ENCODE measurements around the gene MXRA8. TPM values are rescaled to one million over a fixed set of nuclear protein-coding genes. Genes with fewer than 3 reads are reported as not detected.

The MXRA8 gene
- total RNA-seq, 3 donors from 2014 or later (not counting 1 experiment from before 2014, with no cell fraction given): 0.26 TPM; not detected in 2

- H3K27me3 Mint-ChIP-seq (ENCODE audit: low read depth in 2 of 2): no peaks in the 10 kb centered on the region
- Histone ChIP-seq H3K9me3 (ENCODE audit: control insufficient read depth, insufficient read depth, low read length) (no peaks in the 10 kb centered on the region), H3K36me3 (ENCODE audit: control insufficient read depth, insufficient read depth, low read length) (peaks cover 41% of the 10 kb centered on the region), H3K27me3 (ENCODE audit: control insufficient read depth, insufficient read depth, low read length) (no peaks in the 10 kb centered on the region), H3K27ac (ENCODE audit: low read length) (no peak overlapping the region), H3K4me1 (ENCODE audit: control insufficient read depth, insufficient read depth, low read length) (no peaks in the 10 kb centered on the region), H3K4me3 (ENCODE audit: low read length) (no peak overlapping the region)
- intact Hi-C loops (cut with micrococcal nuclease): no loop called here
- no peak for TF ChIP-seq CTCF (IDR thresholded peaks at IDR 0.05)
- H3K36me3 Mint-ChIP-seq: no peaks in the 10 kb centered on the region
- WGBS (ENCODE audit: insufficient coverage): 93% methylated on average over 11 of the region's 26 CpGs
- peak overlapping the region in 1 of 2 donors; percentile 58 for H3K27ac Mint-ChIP-seq
- H3K4me3 Mint-ChIP-seq: no peak overlapping the region
- peaks cover 0 to 30% of the 10 kb centered on the region in 2 donors for H3K4me1 Mint-ChIP-seq
- peak in 1 of 3 donors; percentile 54 for ATAC-seq
- DNase-seq: no peak
- no peaks in the 10 kb centered on the region for H3K9me3 Mint-ChIP-seq
These were observed 42.9 kb downstream of the MXRA8 start for GRCh38 chr1:1315435-1315954.

- Mint-ChIP-seq H3K4me1 (peaks cover 0 to 25% of the 10 kb centered on the region in 2 donors), H3K9me3 (no peaks in the 10 kb centered on the region), H3K27ac (peak overlapping the region in 1 of 2 donors; percentile 58), H3K4me3 (no peak overlapping the region), H3K27me3 (ENCODE audit: low read depth in 2 of 2) (no peaks in the 10 kb centered on the region), H3K36me3 (no peaks in the 10 kb centered on the region)
- H3K27me3 ChIP-seq (ENCODE audit: control insufficient read depth, insufficient read depth, low read length): no peaks in the 10 kb centered on the region
- no peaks in the 10 kb centered on the region for H3K9me3 ChIP-seq (ENCODE audit: control insufficient read depth, insufficient read depth, low read length)
- intact Hi-C loops (cut with micrococcal nuclease): no loop called here
- DNase-seq: no peak
- H3K36me3 ChIP-seq (ENCODE audit: control insufficient read depth, insufficient read depth, low read length): peaks cover 40% of the 10 kb centered on the region
- no peak for TF ChIP-seq CTCF (IDR thresholded peaks at IDR 0.05)
- ATAC-seq: no peak
- H3K4me1 ChIP-seq (ENCODE audit: control insufficient read depth, insufficient read depth, low read length): peaks cover 6% of the 10 kb centered on the region
- no peak overlapping the region for H3K4me3 ChIP-seq (ENCODE audit: low read length)
- WGBS (ENCODE audit: insufficient coverage): 94% methylated on average over 23 of the region's 23 CpGs
- no peak overlapping the region for H3K27ac ChIP-seq (ENCODE audit: low read length)
These were observed 43.5 kb downstream of the MXRA8 start for GRCh38 chr1:1314678-1315335.

- Mint-ChIP-seq H3K27ac (no peak overlapping the region), H3K36me3 (no peaks in the 10 kb centered on the region), H3K4me1 (peaks cover 0 to 22% of the 10 kb centered on the region in 2 donors), H3K27me3 (ENCODE audit: low read depth in 2 of 2) (no peaks in the 10 kb centered on the region), H3K4me3 (no peak overlapping the region), H3K9me3 (no peaks in the 10 kb centered on the region)
- no peaks in the 10 kb centered on the region for H3K9me3 ChIP-seq (ENCODE audit: control insufficient read depth, insufficient read depth, low read length)
- TF ChIP-seq CTCF (IDR thresholded peaks at IDR 0.05): no peak
- no peak overlapping the region for H3K27ac ChIP-seq (ENCODE audit: low read length)
- peaks cover 12% of the 10 kb centered on the region for H3K4me1 ChIP-seq (ENCODE audit: control insufficient read depth, insufficient read depth, low read length)
- peaks cover 39% of the 10 kb centered on the region for H3K36me3 ChIP-seq (ENCODE audit: control insufficient read depth, insufficient read depth, low read length)
- no peak overlapping the region for H3K4me3 ChIP-seq (ENCODE audit: low read length)
- DNase-seq (no peak), ATAC-seq (no peak)
- intact Hi-C loops (cut with micrococcal nuclease): no loop called here
- no peaks in the 10 kb centered on the region for H3K27me3 ChIP-seq (ENCODE audit: control insufficient read depth, insufficient read depth, low read length)
- WGBS (ENCODE audit: insufficient coverage): 99% methylated on average over 15 of the region's 15 CpGs
These were observed 44.1 kb downstream of the MXRA8 start for GRCh38 chr1:1314237-1314586.

Data from natural killer cell (primary cell).